Stimulated activated CD4-positive, alpha-beta T cell treated with anti-CD3 and anti-CD28 coated beads, Interleukin-1b, Interleukin-23, amount 100 ng/mL, for 4 hours (primary cell): Measurements from ENCODE around the gene TFPT.
"Not testable (repeated sequence)": the region's sequence is repeated elsewhere in the genome, so short reads cannot be mapped to it uniquely, and the experiment has no call there.

Experiments used
- DNase-seq, 2 donors: peaks; one replicate each; pipeline ENCODE4 v3.0.0-alpha.2; 2020; ENCODE audit warnings: low read depth in 2 of 2

TFPT gene

GRCh38 chr19:54124393-54124792, 8.9 kb upstream of the TFPT start:
- DNase-seq = no peak

GRCh38 chr19:54123682-54124081, 8.2 kb upstream of the TFPT start:
- DNase-seq = no peak

- DNase-seq = no peak
Measured at GRCh38 chr19:54121259-54121658, 5.8 kb upstream of the TFPT start.

- DNase-seq = no peak
Measured at GRCh38 chr19:54114340-54115108, 933 bp downstream of the TFPT start.

GRCh38 chr19:54109651-54110050, 5.8 kb downstream of the TFPT start:
- no peak for DNase-seq

GRCh38 chr19:54108496-54108895, 7.0 kb downstream of the TFPT start:
- DNase-seq = no peak

- DNase-seq = no peak
Measured at GRCh38 chr19:54107876-54108490, 7.5 kb downstream of the TFPT start.

- DNase-seq = no peak
Measured at GRCh38 chr19:54106716-54107115, 8.7 kb downstream of the TFPT start.

GRCh38 chr19:54105796-54106195, 9.7 kb downstream of the TFPT start:
- DNase-seq = no peak

GRCh38 chr19:54104998-54105715, 10.3 kb downstream of the TFPT start:
- no peak for DNase-seq

GRCh38 chr19:54102421-54103169, 12.9 kb downstream of the TFPT start, which contains the start of gene NDUFA3:
Gene NDUFA3, plus strand, starts transcription at chr19:54102855. Its CDS starts 24 bp downstream, at chr19:54102879.
- peak; percentile 91 to 95 for DNase-seq

GRCh38 chr19:54100561-54100960, 14.9 kb downstream of the TFPT start, which contains the start of gene OSCAR:
Gene OSCAR, minus strand, starts transcription at chr19:54100803. Its CDS starts 11 bp downstream, at chr19:54100792.
- no peak for DNase-seq

GRCh38 chr19:54099903-54100255, 15.6 kb downstream of the TFPT start:
- not testable (repeated sequence) for DNase-seq

GRCh38 chr19:54099190-54099902, 16.1 kb downstream of the TFPT start:
- no peak for DNase-seq

- no peak for DNase-seq
Measured at GRCh38 chr19:54096617-54097106, 18.8 kb downstream of the TFPT start.

GRCh38 chr19:54095859-54096616, 19.4 kb downstream of the TFPT start:
- peak; percentile 29 to 41 for DNase-seq

GRCh38 chr19:54095136-54095858, 20.2 kb downstream of the TFPT start:
- no peak for DNase-seq

GRCh38 chr19:54094426-54095000, 20.9 kb downstream of the TFPT start:
- no peak for DNase-seq

- DNase-seq = no peak
Measured at GRCh38 chr19:54084410-54084809, 31.0 kb downstream of the TFPT start.
